Choroid plexus epithelial cell (primary cell): ENCODE results near the gene COL25A1.

Experiments
- DNase-seq: peaks from one replicate; pipeline ENCODE4 v3.0.0-alpha.2; 2010; ENCODE audit warnings: low read depth
- H3K4me3 ChIP-seq: 2 replicates; pipeline ENCODE4 v1.5.1; 2011; ENCODE audit warnings: low read depth, mild to moderate bottlenecking, control low read depth, low read length, moderate library complexity
- TF ChIP-seq, protein P1 (sequence below): conservative IDR thresholded peaks from 2 replicates; pipeline ENCODE4 v1.5.1; 2011; ENCODE audit warnings: low read depth, mild to moderate bottlenecking, control low read depth, inconsistent platforms, low read length, moderate library complexity

COL25A1 gene

DNA sequence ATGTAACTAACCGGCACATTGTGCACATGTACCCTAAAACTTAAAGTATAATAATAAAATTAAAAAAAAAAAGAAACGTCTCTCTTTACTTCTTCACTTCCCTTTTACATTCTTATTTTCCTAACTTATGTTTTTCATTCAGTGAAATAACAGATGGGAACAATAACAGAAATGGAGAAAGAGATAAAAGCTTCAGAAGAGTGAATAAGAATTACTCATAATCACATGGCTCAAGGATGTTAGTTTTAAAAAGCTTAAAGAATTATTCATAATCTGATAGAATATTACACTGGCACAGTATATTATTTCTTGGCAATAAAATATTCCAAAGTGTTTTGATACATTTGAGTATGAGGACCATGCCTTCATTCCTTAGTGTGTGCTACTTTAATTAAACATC, 175.6 kb downstream of the COL25A1 start:
- TF ChIP-seq, protein P1, sequence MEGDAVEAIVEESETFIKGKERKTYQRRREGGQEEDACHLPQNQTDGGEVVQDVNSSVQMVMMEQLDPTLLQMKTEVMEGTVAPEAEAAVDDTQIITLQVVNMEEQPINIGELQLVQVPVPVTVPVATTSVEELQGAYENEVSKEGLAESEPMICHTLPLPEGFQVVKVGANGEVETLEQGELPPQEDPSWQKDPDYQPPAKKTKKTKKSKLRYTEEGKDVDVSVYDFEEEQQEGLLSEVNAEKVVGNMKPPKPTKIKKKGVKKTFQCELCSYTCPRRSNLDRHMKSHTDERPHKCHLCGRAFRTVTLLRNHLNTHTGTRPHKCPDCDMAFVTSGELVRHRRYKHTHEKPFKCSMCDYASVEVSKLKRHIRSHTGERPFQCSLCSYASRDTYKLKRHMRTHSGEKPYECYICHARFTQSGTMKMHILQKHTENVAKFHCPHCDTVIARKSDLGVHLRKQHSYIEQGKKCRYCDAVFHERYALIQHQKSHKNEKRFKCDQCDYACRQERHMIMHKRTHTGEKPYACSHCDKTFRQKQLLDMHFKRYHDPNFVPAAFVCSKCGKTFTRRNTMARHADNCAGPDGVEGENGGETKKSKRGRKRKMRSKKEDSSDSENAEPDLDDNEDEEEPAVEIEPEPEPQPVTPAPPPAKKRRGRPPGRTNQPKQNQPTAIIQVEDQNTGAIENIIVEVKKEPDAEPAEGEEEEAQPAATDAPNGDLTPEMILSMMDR: no peak
- no peak overlapping the region for H3K4me3 ChIP-seq
- DNase-seq: no peak

DNA sequence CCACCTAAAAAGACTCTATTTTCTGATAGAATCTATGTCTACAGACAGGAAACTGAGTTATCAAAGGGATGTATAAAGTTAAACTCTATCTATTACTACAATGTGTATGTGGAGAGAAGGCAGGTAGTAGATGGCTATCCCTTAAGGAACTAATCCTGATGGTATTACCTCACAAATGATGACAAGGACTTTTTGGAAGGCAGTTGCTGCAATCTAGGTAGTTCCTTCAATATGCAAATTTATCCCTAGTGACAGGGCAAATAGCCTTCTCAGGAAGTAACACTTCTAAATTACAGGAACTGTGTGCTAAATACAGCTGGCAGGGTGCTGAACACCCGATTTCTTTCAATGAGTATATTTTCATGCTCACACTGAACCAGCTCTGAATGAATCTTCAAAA, 177.4 kb downstream of the COL25A1 start:
- no peak overlapping the region for H3K4me3 ChIP-seq
- TF ChIP-seq, protein P1: no peak
- DNase-seq: no peak

DNA sequence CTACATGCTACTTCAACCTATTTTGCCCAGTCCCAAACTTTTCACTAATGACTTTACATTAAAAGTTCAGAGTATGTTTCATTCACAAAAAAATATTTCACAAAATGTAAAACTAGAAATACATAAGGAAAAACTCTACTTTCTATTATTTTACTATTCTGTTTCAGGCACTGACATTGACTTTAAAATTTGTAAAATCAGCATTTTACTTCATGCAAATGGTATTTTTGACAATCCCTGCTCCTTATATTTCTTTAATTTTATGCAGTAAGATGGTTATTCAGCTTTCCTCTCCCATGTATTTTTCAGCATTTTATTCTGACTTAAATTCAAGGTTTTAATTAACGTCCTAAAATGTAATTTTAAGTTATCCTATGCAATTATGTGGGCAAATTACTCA, 178.5 kb downstream of the COL25A1 start:
- TF ChIP-seq, protein P1: no peak
- H3K4me3 ChIP-seq: no peak overlapping the region
- no peak for DNase-seq

DNA sequence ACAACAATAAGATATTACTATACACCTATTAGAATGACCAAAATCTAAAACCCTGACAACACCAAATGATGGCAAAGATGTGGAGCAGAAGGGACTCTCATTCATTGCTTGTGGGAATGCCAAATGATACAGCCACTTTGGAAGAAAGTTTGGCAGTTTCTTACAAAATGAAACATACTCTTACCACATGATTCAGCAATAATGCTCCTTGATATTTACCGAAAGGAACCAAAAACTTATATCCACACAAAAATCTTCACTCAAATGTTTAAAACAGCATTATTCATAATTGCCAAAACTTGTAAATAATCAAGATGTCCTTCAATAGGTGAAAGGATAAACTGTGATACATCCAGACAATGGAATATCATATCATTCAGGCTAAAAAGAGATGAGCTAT, 180.9 kb downstream of the COL25A1 start:
- TF ChIP-seq, protein P1: no peak
- DNase-seq: no peak
- H3K4me3 ChIP-seq: no peak overlapping the region

DNA sequence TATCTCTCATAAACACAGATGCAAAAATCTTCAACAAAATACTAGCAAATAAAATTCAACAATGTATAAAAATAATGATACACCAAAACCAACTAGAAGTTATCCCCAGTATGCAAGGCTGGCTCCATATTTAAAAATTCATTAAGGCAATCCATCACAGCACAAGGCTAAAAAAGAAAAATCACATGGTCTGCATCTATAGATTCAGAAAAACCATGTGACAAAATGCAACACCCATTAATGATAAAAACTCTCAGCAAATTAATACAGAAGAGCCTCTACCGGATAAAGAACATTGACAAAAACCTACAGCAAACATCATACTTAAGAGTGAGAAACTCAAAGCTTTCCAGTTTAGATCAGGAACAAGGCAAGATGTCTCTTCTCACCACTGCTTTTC, 182.6 kb downstream of the COL25A1 start:
- TF ChIP-seq, protein P1: no peak
- no peak overlapping the region for H3K4me3 ChIP-seq
- DNase-seq: no peak

DNA sequence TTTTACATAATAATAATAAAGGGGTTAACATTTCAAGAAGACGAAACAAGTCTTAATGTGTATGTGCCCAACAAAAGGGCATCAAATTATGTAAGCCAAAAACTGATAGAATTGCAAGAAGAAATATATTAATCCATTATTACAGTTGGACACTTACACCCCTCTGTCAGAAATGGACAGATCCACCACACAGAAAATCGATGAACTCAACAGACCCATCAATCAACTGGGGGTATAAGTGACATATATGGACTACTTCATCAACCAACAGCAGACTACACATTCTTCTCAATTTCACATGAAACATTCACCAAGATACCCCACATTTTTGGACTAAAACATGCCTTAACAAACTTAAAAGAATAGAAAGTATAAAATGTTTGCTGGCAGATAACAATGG, 183.8 kb downstream of the COL25A1 start:
- H3K4me3 ChIP-seq: no peak overlapping the region
- TF ChIP-seq, protein P1: no peak
- no peak for DNase-seq

DNA sequence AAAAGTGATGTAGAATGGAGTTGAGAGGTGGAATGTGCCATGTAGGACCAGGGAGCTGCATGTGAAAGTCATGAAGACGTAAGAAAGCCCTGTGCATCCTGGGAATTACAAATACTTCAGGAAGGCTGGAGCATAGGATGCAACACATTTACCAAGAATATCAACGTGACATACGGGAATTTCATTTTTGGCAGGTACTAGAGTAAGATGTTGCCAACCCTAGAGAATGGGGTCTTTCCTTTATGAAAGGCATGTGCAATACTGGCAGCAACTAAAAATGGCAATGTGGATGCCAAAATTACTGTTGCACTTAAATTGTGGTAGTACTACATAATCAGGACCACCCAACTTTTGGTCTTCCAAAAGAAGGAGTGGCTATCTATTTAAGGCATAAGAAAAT, 188.0 kb downstream of the COL25A1 start:
- H3K4me3 ChIP-seq: no peak overlapping the region
- no peak for DNase-seq
- TF ChIP-seq, protein P1: no peak
